GM21619 (cell line): Measurements from ENCODE around the gene COL21A1.

Experiments used
- ATAC-seq: cut with Tn5 transposase; IDR thresholded peaks from one replicate; pipeline ENCODE4 v1.9.1; 2021; ENCODE audit not compliant: unreplicated experiment

Gene COL21A1

DNA sequence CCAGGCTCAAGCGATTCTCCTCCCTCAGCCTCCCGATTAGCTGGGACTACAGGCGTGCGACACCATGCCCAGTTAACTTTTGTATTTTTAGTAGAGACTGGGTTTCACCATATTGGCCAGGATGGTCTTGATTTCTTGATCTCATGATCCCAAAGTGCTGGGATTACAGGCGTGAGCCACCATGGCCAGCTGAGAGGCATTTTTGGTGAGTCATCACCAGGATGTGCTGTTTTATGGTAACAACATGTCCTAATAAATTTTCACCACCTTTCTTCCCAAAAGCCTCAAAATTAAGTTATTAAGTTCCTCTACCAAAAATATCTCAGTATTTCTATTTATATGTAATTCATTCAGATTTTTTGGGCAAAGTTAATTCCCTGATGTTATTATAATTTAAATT lies 53.5 kb downstream of the COL21A1 start:
- no peak for ATAC-seq

DNA sequence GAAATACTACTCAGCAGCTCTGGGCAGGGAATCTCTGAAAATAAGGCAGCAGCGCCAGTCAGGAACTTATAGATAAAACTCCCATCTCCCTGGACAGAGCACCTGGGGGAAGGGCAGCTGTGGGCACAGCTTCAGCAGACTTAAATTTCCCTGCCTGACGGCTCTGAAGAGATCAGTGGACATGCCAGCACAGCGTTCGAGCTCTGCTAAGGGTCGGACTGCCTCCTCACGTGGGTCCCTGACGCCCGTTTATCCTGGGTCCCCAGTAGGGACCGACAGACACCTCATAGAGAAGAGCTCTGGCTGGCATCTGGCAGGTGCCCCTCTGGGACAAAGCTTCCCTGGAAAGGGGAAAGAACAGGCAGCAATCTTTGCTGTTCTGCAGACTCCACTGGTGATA lies 59.0 kb downstream of the COL21A1 start:
- ATAC-seq: no peak

DNA sequence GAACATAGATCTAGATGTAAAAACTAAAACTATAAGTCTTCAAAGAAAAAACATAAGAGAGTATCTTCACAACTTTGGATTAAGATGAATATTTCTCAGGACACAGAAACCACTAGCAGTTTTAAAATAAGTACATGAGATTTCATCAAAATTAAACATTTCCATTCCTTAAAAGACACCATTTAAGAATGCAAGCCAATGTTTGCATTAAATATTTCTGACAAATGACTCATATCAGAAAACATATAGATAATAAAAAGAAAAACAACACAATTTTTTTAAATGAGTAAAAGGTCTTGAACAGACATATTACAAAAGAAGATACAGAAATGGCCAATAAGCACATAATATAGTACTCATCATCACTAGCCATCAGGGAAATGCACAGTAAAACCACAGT lies 59.7 kb downstream of the COL21A1 start:
- ATAC-seq: no peak

DNA sequence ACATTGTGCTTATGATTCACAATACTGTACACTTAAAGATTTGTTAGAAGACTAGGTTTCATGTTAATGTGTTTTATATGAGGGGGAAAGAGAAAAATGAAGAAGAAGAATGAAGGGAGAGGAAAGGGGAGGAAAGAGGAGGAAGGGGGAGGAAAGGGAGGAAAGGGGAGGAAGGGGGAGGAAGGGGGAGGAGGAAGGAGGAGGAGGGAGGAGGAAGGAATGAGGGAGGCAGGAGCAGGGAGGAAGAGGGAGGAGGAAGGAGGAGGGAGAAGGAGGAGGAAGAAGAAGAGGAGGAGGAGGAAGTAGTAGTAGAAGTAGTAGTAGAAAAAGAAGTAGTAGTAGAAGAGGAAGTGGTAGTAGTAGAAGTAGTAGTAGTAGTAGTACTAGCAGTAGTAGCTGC lies 70.6 kb downstream of the COL21A1 start:
- no peak for ATAC-seq

DNA sequence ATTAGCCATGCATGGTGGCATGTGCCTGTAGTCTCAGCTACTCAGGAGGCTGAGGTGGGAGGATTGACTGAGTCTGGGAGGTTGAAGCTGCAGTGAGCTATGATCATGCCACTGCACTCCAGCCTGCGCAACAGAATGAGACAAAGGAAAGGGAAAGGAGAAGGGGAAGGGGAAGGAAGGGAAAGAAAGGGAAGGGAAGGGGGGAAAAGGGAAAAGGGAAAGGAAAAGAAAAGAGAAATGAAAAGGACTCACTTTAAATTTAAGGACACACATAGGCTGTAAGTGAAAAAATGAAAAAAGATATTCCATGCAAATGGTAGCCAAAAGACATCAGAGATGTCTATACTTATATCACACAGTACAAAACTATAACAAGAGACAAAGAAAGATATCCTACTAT lies 74.2 kb downstream of the COL21A1 start:
- no peak for ATAC-seq

DNA sequence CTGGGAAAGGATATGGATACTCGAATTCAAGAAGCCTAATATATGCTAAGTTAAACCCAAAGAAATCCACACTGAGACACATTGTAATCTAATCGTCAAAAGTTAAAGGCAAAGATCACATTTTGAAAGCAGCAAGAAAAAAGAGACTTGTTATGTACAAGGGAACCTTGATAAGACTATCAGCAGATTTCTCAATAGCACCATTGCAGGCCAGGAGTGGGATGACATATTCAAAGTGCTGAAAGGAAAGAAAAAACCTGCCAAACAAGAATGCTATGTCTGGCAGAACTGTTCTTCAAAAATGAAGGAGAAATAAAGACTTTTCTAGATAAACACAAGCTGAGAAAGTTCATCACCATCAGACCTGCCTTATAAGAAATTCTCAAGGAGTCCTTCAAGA lies 75.2 kb downstream of the COL21A1 start:
- no peak for ATAC-seq

DNA sequence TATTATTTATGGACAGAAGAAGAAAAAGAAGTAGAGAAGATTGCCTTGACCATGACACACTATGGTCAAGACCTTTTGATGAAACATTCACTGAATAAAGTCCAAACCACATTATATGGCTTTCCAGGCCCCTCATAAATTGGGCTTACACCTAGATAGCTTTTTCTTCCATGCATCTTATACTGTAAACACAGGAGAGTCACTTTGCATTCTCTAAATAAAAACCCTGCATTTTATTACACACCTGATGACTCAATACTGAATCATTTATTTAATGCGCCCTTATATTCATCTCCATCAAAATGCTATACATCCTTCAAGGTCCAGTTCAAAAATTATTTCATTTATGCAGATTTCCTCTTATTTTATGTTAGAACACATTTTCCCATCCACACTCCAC lies 78.0 kb downstream of the COL21A1 start:
- no peak for ATAC-seq

DNA sequence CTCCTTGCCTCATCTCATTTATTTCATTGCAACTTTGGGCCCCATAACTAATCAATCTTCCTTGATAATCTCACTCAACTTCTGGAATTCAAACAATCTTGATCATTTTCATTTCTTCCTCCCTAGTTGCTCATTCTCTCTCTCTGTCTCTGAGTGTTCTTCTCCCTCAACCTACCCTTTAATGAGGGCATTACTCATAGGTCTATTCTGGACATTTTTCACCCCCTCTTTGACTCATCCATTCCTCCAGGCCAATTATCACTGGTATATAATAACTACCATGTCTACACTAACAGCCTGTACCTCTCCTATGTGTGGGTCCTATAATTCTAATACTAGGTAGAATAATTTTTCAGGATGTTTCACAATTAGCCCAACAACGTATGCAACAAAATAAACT lies 78.8 kb downstream of the COL21A1 start:
- no peak for ATAC-seq

DNA sequence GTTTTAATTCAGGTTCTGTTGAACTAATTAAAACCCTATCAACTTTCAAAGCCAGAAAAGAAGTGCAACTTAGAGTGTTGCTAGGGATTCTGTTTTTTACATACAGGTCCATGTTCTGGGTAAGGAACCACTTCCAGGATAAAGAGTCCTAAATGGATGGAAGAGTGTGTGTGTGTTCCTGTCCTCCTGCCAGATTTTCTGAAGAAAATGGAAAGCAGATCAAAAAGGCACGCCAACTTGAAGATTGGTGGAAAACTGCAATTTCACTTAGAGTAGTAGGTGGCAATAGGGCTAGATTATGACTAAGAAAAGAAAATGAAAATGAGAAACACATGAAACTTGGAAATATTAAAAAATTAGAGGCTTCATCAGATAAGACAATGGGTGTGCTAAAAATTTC lies 85.3 kb downstream of the COL21A1 start:
- ATAC-seq: no peak

DNA sequence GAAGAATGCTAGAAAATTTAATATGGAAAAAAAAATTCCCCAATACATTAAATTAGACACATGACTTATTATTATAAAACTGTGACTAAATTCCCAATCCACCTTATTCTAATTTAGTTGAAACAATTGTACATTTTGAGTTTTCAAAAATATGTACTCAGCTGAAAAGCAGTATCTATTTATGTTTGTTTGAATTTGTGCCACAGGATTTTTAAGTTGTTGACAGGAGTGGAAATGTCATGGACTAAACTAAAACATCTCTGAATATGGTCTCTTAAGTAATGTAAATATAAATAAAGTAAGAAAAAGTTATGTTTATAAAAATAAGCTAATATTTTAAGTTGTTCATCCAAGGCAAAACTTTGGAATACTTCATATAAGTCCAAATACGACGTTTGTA lies 86.9 kb downstream of the COL21A1 start:
- ATAC-seq: no peak

DNA sequence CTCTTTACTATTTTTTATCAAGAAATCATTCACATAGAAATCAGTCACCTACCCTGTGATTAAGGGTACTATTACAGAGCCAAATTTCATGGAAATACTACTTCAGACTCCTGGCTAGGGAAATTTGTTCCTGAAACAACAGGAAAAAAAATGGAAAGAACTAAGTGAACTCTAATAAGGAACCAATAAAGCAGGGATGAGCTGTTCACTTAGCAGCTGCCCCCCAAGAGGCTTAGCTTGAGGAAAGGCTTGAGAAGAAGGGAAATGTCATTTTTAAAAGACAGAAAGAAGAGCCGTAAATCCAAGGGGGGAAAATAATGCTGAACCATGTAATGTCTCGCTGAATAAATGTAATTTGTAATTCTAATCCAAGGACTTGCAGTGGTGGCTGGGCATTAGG lies 88.8 kb downstream of the COL21A1 start:
- ATAC-seq: no peak

DNA sequence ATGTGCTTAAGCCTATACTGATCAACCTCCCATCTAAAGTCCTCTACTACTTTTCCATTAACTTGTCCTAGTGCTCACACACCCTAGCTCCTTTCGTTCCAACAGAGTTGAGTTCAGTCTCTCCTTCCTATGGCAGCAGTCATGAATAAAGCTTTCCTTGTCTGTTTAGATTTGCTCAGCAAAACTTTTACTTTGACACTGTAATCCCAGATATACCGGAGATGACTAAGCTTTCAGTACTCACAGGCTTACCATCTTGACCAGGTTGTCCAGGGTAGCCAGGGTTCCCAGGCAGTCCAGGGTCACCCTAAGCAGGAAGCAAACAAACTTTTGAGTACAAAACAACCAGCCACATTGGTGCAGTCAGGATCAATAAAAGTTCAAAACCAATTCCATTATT lies 90.7 kb downstream of the COL21A1 start:
- ATAC-seq: no peak

DNA sequence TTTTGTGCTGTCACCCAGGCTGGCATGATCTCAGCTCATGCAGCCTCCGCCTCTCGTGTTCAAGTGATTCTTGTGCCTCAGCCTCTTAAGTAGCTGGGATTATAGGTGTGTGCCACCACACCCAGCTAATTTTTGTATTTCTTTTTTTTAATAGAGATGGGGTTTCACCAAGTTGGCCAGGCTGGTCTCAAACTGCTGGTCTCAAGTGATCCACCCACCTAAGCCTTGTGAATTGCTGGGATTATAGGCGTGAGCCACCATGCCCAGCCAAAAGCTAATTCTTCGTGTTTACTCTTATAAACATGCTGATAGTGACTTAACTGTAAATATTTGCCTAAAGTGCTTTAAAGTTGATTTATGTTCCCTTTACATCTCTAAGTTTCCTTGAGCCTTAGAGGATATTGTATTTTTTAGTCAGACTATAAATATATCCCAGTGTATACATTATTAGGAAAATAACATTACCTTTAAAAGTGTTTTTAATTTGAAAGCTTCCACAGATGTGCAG lies 91.7 kb downstream of the COL21A1 start:
- no peak for ATAC-seq

DNA sequence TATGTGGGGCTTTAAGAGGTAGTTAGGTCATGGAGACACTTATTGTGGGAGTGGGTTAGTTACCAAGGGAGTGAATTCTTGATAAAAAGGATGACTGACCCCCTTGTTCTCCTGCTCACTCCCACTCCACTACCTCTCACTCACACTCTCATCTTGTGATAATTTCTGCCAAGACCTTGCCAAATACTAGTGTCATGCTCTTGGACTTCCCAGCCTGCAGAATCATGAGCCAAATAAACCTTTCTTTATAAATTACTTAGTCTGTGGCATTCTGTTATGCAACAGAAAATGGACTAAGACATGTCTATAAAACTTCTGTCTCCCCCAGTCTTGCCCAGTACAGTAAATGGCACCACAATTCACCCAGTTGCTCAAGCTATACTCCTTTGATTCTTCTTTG lies 93.3 kb downstream of the COL21A1 start:
- ATAC-seq: no peak

DNA sequence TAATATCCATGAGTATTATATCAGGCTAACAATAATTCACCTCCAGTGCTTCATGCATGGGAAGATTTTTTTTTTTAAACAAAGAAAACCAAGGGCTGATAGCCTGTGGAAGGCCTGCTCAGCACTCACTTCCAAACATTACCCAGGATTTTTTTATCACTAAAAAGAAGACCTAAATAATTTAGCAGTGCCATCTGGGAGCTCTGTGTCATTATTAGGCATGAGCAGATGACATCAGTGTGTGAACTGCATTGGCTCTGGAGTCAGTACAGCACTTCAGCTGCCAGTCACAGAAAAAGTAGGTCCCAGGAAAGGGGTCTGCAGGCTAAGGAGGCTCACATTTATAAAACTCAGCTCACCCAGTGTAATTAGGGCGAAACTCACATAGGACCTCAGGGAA lies 94.8 kb downstream of the COL21A1 start:
- ATAC-seq: no peak

DNA sequence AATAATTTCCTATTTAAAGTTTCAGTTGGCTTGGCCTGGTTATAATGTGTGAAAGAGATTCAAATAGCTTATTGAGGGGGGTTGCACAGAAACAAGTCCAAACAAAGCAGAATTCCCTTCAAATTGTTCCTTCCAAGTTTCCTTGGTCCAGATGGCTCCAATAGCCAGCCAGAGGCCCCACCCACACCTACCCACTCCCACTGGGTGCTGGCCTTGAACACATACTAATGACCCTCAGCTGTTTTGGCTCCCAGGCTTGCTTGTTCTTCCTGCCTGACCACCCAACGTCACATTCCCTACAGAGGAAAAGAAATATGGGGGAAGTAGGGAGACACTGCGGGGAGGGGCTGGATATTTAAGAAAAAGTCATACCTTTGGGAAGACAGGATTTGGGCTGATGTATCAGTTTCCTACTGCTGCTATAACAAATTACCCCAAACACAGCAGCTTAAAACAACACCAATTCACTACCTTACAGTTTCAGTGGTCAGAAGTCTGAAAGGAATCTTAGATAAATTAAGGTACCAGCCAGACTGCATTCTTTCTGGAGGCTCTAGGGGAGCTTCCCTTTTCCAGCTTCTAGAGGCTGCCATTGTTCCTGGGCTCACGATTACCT lies 95.7 kb downstream of the COL21A1 start:
- ATAC-seq: no peak

DNA sequence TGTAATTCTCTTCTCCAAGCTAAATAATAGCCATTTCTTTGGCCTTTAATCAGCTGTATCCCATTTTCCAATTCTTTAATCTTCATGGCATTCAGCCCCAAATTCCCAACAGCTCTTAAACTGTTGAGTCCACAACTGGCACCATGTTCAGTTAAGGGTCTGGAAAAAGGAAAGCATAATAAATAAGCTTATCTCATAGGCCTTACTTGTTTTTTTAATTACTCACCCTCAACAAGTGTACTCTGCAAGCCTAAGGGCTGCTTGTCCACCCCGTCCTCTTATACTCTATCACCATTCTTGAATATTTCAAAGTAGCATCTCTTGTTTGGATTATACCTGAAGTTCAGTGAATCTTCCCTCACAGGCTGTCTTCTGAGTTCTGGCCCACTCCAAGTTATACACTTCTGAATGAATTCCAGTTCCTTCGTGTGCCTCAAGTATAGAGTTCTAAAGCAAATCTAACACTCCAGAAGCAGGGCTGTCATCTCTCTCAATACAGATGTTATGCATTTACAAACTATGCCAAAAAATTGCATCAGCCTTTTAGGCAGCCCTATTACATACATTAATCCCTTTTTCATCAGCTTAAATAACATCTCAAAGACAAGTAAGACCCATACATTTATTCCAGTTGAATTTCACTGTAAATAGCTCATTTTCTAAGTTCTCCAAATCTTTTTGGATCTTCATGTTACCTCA lies 98.7 kb downstream of the COL21A1 start:
- no peak for ATAC-seq

DNA sequence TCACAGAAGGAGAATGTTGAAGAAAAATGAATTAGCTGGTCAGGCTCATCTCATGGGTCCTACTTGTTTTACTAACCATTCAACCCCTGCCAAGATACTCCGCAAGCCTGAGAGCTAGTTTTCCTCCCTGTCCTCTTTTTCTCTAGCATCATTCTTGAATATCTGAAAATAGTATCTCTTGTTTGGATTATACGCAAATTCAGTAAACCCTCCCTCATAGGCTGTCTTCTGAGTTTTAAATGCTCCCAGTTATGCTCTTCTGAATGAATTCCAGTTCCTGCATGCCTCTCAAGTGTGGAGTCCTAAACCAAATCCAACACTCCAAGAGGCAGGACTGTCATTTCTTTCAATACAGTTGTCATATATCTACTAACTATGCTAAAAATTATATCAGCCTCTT lies 99.6 kb downstream of the COL21A1 start:
- no peak for ATAC-seq

DNA sequence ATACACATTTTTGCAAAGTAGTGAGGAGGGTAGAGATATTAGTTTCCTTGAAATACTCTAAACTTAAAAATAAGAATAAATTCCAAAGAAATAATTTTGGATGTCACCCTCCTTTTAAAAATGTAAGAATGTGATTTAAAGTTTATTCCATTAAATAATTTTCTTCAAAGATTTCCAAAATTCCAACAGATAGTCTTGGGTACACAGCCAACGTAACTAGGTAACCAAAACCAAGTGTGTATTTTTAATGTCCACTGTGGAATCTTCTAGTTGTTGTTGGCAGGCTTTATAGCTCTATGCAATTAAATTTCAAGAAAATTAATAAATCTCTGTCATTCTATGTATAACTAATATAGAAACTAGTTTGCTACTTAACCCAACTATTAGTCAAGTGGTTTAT lies 101.3 kb downstream of the COL21A1 start:
- ATAC-seq: no peak

DNA sequence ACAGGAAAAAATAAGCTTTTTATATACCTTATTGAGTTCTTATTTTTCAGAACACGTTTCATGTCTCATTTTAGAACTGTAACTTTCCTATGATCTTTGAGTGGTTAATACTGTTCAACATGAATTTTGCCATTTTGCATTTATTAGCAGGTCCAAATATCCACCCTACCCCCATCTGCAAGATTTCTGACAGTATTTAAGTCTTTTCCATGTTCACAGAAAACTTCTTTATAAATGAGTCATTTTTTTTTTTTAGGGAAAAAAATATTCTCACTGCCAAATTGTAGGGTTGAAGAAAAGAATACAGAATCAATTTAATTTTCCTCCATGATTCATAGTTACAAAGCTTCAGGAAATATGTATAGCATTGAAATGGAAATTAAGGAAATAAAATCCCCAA lies 101.8 kb downstream of the COL21A1 start:
- no peak for ATAC-seq

DNA sequence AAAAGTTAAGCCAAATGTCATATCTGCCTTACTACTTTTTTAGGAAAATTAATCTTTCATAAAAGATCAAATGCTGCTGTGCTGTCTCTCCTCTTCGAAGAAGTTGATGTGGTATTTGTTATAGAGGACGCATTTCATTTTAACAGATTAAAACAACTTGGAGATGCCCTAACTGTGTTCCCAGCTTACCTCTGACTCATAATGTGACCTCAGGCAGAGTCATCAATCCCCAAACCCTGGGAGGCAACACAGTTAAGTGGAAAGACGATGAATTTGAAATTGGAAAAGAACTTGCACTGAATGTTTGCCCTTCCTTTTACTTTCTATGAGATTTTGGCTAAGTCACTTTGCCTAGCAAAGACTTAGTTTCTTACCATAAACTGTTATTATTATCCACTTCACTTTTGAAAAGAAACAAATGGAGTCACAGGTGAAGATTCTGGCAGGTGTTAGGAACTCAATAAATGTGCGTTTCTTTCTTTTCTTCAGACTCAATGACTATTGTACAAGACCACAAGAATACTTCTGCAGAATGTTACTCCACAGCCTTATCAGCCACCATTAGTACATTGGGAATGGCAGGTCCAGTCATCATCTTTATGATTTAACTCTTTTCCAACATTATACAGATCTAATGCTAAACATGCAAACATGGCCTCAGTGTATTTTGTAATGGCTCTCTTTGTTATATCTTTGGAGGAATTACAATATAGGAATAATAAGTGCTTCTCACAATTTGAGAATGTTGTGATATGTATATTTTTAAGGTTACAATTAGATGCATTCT lies 102.6 kb downstream of the COL21A1 start:
- ATAC-seq: no peak

DNA sequence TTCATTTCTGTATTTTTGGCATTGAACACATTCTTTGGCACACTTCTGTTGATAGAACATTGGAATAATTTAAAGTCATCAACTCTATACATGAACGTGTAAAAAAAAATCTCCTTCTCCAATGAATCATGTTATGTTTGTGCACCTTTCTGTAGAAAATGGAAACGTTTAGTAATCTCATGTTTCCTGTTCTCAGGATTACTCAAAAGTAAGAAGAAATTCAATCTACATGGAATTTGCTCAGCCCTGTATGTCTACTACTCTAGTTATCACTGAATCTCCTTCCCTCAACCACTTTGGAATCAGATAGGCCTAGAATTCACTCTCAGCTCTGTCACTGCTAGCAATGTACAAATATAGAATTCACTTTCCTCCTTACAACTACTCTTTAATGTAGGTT lies 103.6 kb downstream of the COL21A1 start:
- ATAC-seq: no peak
